GM18867 (cell line): Measurements from ENCODE around the gene OPCML.
A peak's percentile ranks its signal among the peaks of the same experiment; 100 is the strongest.

Experiments
- ATAC-seq: cut with Tn5 transposase; IDR thresholded peaks from one replicate; pipeline ENCODE4 v1.9.1; 2021; ENCODE audit warnings: mild to moderate bottlenecking, moderate library complexity; ENCODE audit not compliant: unreplicated experiment

Gene OPCML

GRCh38 chr11:133202816-133203215 lies 329.5 kb downstream of the OPCML start:
- no peak for ATAC-seq

GRCh38 chr11:133198438-133198837 lies 333.9 kb downstream of the OPCML start:
- no peak for ATAC-seq

- ATAC-seq: no peak
Observed at GRCh38 chr11:133197425-133197824, 334.9 kb downstream of the OPCML start.

GRCh38 chr11:133191931-133192330 lies 340.4 kb downstream of the OPCML start:
- no peak for ATAC-seq

- no peak for ATAC-seq
Observed at GRCh38 chr11:133181667-133182066, 350.6 kb downstream of the OPCML start.

GRCh38 chr11:133181066-133181465 lies 351.2 kb downstream of the OPCML start:
- ATAC-seq: no peak

- no peak for ATAC-seq
Observed at GRCh38 chr11:133180201-133180600, 352.1 kb downstream of the OPCML start.

GRCh38 chr11:133176748-133177147 lies 355.6 kb downstream of the OPCML start:
- ATAC-seq: no peak

GRCh38 chr11:133175103-133175502 lies 357.2 kb downstream of the OPCML start:
- peak; percentile 56 for ATAC-seq

GRCh38 chr11:133173810-133174412 lies 358.4 kb downstream of the OPCML start:
- no peak for ATAC-seq

GRCh38 chr11:133172349-133172748 lies 360.0 kb downstream of the OPCML start:
- peak; percentile 44 for ATAC-seq

- no peak for ATAC-seq
Observed at GRCh38 chr11:133171374-133171773, 360.9 kb downstream of the OPCML start.

GRCh38 chr11:133168016-133168415 lies 364.3 kb downstream of the OPCML start:
- ATAC-seq: no peak

GRCh38 chr11:133166662-133167061 lies 365.6 kb downstream of the OPCML start:
- no peak for ATAC-seq

GRCh38 chr11:133164986-133165385 lies 367.3 kb downstream of the OPCML start:
- no peak for ATAC-seq

GRCh38 chr11:133163463-133164419 lies 368.6 kb downstream of the OPCML start:
- ATAC-seq: peak; percentile 83

- no peak for ATAC-seq
Observed at GRCh38 chr11:133162227-133162626, 370.1 kb downstream of the OPCML start.

- ATAC-seq: no peak
Observed at GRCh38 chr11:133160754-133161153, 371.5 kb downstream of the OPCML start.

- ATAC-seq: no peak
Observed at GRCh38 chr11:133156986-133157745, 375.1 kb downstream of the OPCML start.

- ATAC-seq: no peak
Observed at GRCh38 chr11:133154781-133155180, 377.5 kb downstream of the OPCML start.

- ATAC-seq: no peak
Observed at GRCh38 chr11:133154076-133154475, 378.2 kb downstream of the OPCML start.
